Breast epithelium (tissue), 4 donors: ENCODE measurements around the gene PIP4K2C. TPM values are rescaled to one million over a fixed set of nuclear protein-coding genes. Genes with fewer than 3 reads are reported as not detected.

Experiments
- DNase-seq, 2 donors: peaks; one replicate each; pipeline ENCODE4 v3.0.0-alpha.2; 2019; ENCODE audit warnings: low spot score in 2 of 2
- H3K27ac ChIP-seq, 2 donors: fragments of 200-600 bp; sonication (generic) in 1 of 2; one replicate each; pipeline ENCODE4 v1.5.1; 2016 to 2019; ENCODE audit warnings: mild to moderate bottlenecking in 1 of 2
- H3K27me3 ChIP-seq, 2 donors: fragments of 200-600 bp; sonication (generic) in 1 of 2; one replicate each; pipeline versions ENCODE4 v1.5.1 to v1.6.0; 2017 to 2019; ENCODE audit warnings: control low read depth in 1 of 2, mild to moderate bottlenecking in 1 of 2
- H3K36me3 ChIP-seq: fragments of 200-600 bp; one replicate; pipeline ENCODE4 v1.5.1; 2019
- H3K4me1 ChIP-seq, 2 donors: fragments of 200-600 bp; sonication (generic); one replicate each; pipeline ENCODE4 v1.5.1; 2016 to 2019; ENCODE audit warnings: control low read depth in 1 of 2
- H3K4me3 ChIP-seq, 3 donors: fragments of 200-600 bp; sonication (generic); 1 replicate in 2 of 3; 2 replicates in 1 of 3; pipeline ENCODE4 v1.5.1; 2016 to 2019; ENCODE audit warnings: mild to moderate bottlenecking in 3 of 3, moderate library complexity in 2 of 3
- H3K9me3 ChIP-seq, 2 donors: fragments of 200-600 bp; sonication (generic) in 1 of 2; one replicate each; pipeline ENCODE4 v1.5.1; 2016 to 2019; ENCODE audit warnings: control low read depth in 1 of 2
- CTCF ChIP-seq, 3 donors: fragments of 450-650 bp; IDR thresholded peaks; one replicate each; pipeline ENCODE4 v1.5.1; 2016 to 2017; ENCODE audit warnings: antibody characterized with exemption in 3 of 3, mild to moderate bottlenecking in 3 of 3, moderate library complexity in 3 of 3
- POLR2A ChIP-seq: fragments of 450-650 bp; IDR thresholded peaks from one replicate; pipeline ENCODE4 v1.6.1; 2016; ENCODE audit warnings: antibody characterized with exemption, mild to moderate bottlenecking, moderate library complexity
- POLR2AphosphoS5 ChIP-seq, 3 donors: sonication (generic); formaldehyde crosslinking; IDR thresholded peaks; one replicate each; pipeline ENCODE4 v1.6.1; 2017; ENCODE audit warnings: antibody characterized with exemption in 3 of 3
- intact Hi-C: fragments of 100-400 bp; cut with DNase I; formaldehyde crosslinking; loops from one replicate; pipeline ENCODE4 v1.15.1; 2023; ENCODE audit warnings: low total_unique reads
- total RNA-seq, 3 donors: library from RNA; depleted of rRNA; stranded (reverse); fragments of >200 nt; gene quantifications; one replicate each; pipeline ENCODE4 v1.1.0, GENCODE V29; 2016

The PIP4K2C gene
- total RNA-seq, 3 donors from 2014 or later = 13.8 to 26.9 (median 24.6) TPM

DNA sequence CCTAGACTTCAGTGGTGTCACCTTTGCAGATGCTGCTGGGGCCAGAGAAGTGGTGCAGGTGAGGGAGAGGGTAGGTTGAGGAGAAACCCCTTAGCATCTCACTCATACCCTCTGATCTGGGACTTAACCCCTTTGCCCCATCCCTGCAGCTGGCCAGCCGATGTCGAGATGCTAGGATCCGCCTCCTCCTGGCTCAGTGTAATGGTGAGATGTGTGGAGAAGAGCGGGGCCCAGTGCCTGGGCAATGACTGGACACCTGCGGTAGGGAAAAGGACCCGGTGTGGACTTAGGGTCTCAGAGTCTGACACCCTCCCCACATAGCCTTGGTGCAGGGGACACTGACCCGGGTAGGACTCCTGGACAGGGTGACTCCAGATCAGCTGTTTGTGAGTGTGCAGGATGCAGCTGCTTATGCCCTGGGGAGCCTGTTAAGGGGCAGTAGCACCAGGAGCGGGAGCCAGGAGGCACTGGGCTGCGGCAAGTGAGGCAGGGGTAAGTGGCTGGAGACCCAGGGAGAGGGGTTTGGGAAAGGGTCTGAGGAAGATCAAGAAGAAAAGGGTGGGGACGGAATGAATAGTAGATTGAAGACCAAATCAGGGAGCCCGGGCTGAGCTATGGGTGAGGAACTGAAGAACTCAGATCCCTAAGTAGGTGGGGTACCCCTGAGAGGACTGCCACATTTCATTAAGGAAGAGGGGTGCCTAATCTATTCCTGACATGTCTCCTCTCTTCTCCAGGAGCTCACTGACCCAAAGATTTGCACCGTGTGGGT, 34.5 kb downstream of the PIP4K2C start:
- H3K4me3 ChIP-seq = no peak overlapping the region
- H3K9me3 ChIP-seq = no peaks in the 10 kb centered on the region
- no peaks in the 10 kb centered on the region for H3K36me3 ChIP-seq
- no peak for DNase-seq
- peaks cover 0 to 11% of the 10 kb centered on the region in 2 donors for H3K4me1 ChIP-seq
- H3K27ac ChIP-seq = no peak overlapping the region
- H3K27me3 ChIP-seq = peaks cover 0 to 24% of the 10 kb centered on the region in 2 donors
- TF ChIP-seq POLR2AphosphoS5 (IDR thresholded peaks at IDR 0.05) (no peak), CTCF (IDR thresholded peaks at IDR 0.05) (no peak), POLR2A (no peak)
- intact Hi-C loops = no loop called here

DNA sequence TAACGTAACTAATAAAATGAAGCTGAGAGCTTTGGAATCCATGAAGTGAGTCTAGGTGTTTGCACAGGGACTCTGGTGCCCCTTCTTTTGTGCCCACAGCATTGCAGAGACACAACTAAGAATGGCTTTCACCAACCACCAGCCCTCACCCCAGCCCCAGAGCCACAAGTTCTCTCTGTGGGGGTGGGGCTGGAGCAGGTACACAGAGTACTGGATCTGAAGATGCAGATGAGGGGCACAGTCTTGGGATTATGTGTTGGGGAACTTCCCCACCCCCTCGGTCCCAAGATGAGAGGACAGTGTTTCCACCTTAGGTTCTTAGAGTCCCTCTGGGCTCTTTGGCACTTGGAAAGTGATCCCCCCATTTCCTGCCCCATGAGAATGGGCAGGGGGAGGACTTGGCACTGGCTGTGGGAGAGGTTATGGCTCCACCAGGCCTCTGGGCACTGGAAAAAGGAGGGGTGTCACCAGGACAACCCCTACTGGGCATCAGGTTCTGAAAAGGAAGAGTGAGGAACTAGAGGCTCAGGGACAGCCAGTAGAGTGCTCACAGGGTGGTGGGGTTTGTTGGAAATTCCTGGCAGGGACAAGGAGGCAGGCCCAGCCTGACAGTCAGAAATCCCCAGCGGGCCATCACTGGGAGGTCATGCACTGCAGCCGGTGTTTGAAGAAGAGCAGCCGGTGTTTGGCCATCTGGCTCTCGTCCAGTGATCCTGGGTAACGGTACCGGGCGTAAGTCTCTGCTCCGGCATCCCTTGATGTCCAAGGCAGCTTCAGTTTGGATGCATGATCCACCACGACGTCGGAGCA, 35.3 kb downstream of the PIP4K2C start:
- H3K27me3 ChIP-seq = peaks cover 0 to 20% of the 10 kb centered on the region in 2 donors
- intact Hi-C loops = no loop called here
- no peak for DNase-seq

GRCh38 chr12:57626921-57627445, 36.0 kb downstream of the PIP4K2C start:
- TF ChIP-seq POLR2AphosphoS5 (IDR thresholded peaks at IDR 0.05) = no peak
- no peak for TF ChIP-seq POLR2A
- TF ChIP-seq CTCF (IDR thresholded peaks at IDR 0.05) = no peak
- intact Hi-C loops = no loop called here
- no peaks in the 10 kb centered on the region for H3K36me3 ChIP-seq
- H3K27ac ChIP-seq = no peak overlapping the region
- DNase-seq = no peak
- H3K27me3 ChIP-seq = peaks cover 0 to 23% of the 10 kb centered on the region in 2 donors
- H3K9me3 ChIP-seq = no peaks in the 10 kb centered on the region
- no peak overlapping the region for H3K4me3 ChIP-seq
- H3K4me1 ChIP-seq = peaks cover 0 to 3% of the 10 kb centered on the region in 2 donors

More for the DNA sequence above, 35.3 kb downstream of the PIP4K2C start:
- Histone ChIP-seq H3K36me3 (no peaks in the 10 kb centered on the region), H3K9me3 (no peaks in the 10 kb centered on the region), H3K4me3 (no peak overlapping the region), H3K27ac (no peak overlapping the region), H3K4me1 (peaks cover 0 to 4% of the 10 kb centered on the region in 2 donors)
- TF ChIP-seq CTCF (IDR thresholded peaks at IDR 0.05) (no peak), POLR2A (no peak), POLR2AphosphoS5 (IDR thresholded peaks at IDR 0.05) (no peak)

DNA sequence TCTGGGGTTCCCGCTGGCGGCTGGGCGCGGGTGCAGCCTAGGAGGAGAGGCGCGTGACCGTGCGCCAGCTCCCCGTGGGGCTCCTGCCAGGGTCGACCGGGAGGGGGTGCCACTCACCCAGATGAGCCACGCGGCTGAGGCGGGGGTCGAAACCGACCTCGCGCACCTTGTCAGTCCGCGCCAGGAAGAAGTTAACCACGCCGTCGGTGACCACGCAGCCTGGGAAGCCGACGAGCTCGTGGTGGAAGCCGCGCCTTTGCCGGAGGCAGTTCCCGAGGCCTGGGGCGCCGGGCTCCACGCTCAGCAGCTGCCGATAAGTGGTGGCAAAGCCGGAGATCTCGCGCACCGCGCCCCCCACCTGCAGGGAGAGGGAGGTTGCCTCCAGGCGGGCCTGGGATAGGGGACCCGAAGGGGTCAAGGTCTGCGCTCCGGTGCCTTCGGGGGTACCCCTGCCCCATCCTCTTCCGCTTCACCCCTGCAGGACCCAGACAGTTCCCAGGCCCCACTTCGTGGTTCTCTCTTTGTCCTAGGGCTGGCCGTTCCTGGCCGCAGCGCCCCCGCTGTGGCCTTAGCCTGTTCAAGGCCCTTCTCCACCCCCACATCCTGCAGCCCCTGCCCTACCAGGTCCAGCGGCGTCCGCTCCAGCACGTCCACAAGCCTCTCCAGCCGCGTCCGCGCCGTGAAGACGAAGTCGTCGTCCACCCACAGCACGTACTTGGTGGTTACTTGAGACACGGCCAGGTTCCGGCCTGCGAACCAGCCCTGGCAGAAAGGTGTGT, 36.7 kb downstream of the PIP4K2C start:
- no peaks in the 10 kb centered on the region for H3K9me3 ChIP-seq
- H3K4me1 ChIP-seq = peaks cover 4 to 7% of the 10 kb centered on the region in 2 donors
- H3K27me3 ChIP-seq = peaks cover 0 to 24% of the 10 kb centered on the region in 2 donors
- intact Hi-C loops = no loop called here
- no peak for DNase-seq
- H3K4me3 ChIP-seq = no peak overlapping the region
- no peaks in the 10 kb centered on the region for H3K36me3 ChIP-seq
- H3K27ac ChIP-seq = no peak overlapping the region
- TF ChIP-seq POLR2A = no peak
- TF ChIP-seq POLR2AphosphoS5 (IDR thresholded peaks at IDR 0.05) = no peak
- TF ChIP-seq CTCF (IDR thresholded peaks at IDR 0.05) = no peak
